Stimulated activated CD8-positive, alpha-beta memory T cell treated with anti-CD3 and anti-CD28 coated beads, Interleukin-2, amount 100 ng/mL, for 1 hour (primary cell): ENCODE measurements around the gene RBBP7.

Experiments
- DNase-seq, 2 donors: peaks; one replicate each; pipeline ENCODE4 v3.0.0-alpha.2; 2020; ENCODE audit warnings: low read depth in 2 of 2

The RBBP7 gene

DNA sequence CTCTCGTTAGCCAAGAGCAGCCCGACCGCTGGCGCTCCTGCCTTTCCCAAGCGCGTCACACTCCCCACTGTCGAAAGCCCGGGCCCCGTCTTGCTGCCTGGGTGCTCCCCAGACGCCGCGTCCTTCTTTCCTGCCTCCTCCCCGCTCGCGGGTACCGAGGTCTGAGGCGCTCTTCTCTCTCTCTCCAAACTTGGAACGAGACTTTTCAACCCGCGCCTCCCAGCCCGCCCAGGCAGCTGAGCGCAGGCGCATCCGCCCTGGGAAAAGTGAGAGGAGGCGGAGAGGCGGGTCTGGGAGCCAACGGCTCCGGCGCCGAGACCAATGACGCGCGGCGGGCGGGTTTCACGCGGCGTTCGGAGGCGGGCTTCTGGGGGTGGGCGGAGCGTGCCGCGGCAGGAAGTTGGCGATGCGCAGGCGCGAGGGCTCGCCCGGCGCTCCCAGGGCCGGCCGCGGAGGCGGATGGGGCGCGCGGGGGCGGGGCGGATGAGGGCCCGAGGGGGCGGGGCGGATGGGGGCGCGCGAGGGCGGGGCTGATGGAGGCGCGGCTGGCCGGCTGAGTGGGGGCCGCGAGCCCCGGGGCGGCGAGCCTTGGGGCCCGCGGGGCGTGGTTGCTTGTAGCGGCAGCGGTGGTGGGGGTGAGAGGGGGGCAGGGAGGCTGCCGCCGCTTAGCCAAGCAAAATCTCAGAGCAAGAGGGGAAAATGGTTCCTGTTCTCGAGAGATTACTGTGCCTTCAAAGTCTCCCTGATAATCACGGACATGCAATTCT lies at the start of gene RBBP7:
Gene RBBP7 (minus strand): TSS at position 268 of the 767 bp plus-strand sequence. CDS start 309 bp downstream, outside the sequence.
- peak; percentile 83 to 91 for DNase-seq

DNA sequence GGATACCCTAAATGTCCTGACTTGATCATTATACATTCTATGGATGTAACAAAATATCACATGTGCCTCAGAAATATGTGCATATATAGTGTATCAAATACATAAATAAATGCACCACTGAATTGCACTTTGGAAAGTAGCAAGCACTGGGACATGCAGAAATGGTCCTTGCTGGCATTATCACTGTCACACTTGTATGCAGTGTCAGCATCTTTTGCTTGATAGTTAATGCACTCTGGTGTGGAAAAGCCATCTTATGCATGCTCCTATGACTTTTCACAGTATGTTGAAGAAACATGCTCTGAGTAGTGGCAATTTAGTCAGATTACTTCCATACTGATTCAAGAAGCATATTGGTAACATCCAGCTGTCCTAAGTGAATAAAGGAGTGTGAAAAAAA lies 48.8 kb upstream of the RBBP7 start:
- DNase-seq: no peak

GRCh38 chrX:16917120-16917519 lies 47.0 kb upstream of the RBBP7 start:
- no peak for DNase-seq

GRCh38 chrX:16916561-16916960 lies 46.4 kb upstream of the RBBP7 start:
- no peak for DNase-seq

DNA sequence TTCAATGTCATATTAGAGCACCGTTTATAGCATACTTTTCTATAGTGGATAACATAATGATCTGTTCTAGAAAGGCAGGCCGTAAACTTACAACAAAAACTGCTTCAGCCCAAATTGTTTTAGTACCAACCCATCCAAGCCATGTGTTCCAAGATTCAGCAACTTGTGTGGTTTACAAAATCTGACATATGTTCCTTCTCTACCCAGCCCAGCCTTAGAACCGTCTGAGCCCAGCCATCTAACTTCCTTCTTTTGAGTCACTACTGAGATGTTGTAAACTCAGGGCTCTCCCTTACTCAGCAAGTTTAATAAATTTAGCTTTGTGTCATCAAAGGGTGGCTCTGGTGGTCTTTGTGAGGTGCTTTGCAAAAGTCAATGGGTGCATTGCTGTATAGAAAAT lies 43.9 kb upstream of the RBBP7 start:
- no peak for DNase-seq

DNA sequence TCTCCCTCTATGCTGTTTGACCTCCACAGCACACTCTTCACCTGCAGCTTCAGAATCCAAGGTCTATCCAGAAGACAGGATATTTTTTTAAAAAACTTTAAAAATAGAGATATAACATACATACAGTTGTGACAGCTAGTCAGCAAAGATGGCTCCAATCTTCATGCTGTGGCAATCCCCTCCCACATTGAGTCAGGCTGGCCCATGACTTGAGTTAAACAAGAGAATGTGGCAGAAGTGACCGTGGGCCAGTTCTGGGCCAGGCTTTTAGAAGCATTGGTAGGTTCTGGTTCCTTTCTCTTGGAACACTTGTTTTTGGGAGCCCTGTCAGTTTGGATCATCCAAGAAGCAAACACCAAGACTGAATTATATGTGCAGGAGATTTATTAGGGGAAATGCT lies 40.2 kb upstream of the RBBP7 start:
- no peak for DNase-seq

DNA sequence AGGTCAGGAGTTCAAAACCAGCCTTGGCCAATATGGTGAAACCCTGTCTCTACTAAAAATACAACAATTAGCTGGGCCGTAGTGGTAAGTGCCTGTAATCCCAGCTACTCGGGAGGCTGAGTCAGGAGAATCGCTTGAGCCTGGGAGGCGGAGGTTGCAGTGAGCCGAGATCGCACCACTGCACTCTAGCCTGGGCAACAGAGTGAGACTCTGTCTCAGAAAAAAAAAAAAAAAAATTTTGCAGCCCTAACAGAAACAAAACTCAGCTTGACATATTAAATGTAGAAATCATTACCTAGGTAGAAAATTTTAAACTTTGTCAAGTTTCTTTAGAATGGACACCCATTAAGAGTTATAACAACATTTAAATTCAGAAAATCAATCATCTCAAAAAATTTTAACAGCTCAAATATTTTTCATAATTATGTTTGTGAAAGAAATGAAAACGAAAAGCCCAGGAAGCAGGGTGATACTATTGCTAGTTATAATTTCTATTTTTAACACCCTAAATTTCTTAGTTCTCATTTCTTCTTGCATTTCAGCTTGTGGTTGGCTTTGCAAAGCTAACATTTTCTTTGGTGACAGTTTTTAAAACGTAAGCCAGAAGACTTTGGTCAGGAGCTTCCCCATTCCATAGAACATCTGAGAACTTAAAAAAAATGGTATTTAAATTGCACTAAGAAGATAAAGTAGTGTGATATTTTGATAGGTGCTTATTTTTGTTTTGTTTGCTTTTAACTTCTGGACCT lies 33.3 kb upstream of the RBBP7 start:
- DNase-seq: no peak

DNA sequence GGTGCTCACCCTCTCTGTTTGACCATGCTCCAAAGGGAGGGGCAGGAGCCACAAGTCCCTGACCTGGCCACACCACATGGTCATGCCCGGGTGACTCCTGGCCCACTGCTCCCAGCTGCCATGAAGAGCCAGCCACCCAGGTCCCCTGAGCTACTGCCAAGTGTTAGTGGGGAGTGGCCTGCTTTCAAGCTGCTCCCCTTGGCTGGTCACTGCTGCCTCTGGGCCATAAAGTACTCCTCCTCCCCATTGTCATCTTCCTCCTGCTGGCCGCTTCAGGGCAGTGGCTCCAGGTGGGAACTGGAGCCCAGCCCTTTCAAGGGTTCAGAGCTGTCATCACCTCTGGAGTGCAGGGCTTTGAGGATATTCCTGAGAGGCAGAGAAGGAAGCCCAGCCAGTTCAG lies 27.3 kb upstream of the RBBP7 start:
- DNase-seq: no peak

DNA sequence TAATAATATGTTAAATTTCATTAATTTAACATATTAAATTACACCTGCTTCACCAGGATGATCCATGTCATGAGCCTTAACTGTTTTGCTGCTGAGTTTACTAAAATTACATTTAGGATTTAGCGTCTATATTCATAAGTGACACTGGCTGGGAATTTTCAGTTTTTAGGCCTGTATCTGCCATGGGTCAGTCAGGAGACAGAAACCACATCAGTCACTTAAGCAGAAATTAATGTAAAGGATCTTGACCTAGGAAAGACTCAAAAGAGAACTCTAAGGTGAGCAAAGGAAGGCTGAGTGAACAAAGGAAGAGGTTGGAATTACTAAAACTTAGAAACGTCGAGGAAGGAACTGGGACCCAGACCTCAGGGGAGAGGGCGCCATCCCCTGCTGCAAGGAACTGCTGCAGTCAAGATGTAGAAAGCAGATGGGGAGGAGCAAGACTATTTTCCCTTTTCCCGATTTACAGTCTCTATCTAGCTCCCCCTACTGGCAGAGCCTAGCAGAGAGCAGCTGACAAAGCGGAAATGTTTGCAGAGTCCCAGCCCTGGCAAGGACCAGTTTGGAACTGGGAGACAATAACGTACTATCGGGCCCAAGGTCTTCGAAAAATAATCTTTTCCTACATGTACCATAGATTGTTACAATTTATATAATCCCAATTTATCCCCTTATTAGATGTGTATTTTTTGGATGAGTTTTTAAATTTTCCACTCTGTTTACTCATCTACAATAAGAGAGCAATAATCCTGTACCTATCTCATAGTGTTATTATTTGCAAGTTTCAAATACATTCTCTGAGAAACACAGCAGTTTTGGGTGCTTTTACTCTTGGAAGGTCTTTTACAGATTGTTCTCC lies 22.6 kb upstream of the RBBP7 start:
- peak in 1 of 2 donors; percentile 13 for DNase-seq

DNA sequence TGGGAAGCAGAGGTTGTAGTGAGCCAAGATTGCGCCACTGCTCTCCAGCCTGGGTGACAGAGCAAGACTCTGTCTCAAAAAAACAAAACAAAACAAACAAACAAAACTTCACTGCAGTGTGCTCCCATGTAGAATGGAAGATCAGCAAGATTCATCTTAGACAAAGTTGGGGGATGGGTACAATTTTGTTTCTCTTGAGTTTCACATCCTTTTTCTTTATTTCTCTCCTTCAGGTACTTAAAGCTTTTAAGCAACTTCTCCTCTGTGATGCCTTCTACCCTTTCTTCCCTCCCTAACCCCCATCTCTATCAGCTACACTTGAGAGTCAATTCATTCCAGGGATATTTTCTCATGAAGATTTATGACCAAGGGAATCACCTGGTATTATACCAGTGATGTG lies 15.5 kb upstream of the RBBP7 start:
- DNase-seq: no peak

DNA sequence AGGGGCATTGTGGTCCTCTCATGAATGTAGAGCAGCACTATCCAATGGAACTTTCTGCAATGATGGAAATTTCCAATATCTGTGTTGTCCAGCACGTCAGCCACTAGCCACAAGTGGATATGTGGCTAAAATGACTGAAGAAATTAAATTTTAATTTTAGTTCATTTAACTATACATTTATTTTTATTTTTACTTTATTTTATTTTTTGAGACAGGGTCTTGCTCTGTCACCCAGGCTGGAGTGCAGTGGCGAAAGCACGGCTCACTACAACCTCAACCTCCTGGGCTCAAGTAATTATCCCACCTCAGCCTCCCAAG lies 13.3 kb upstream of the RBBP7 start:
- DNase-seq: no peak

- peak; percentile 31 to 34 for DNase-seq
These were observed 12.7 kb upstream of the RBBP7 start for GRCh38 chrX:16882702-16883486.

GRCh38 chrX:16882169-16882568 lies 12.0 kb upstream of the RBBP7 start:
- DNase-seq: no peak

DNA sequence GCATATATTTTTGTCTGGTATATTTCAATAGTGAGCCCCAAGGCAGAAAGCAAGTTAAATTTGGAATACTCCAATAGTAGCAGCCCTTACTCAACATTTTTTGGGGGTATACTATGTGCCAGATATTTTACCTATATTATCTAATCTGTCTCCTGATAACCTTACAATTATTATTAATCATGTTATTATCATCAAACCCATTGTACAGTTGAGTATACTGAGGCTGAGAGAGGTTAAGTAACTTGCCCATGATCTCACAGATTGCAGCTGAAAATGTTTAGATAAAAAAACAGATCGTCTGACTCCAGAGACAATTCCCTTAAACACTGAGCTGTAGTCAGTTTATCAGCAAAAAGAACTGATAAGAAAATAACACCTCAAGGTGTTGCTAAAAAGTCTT lies 6.5 kb upstream of the RBBP7 start:
- DNase-seq: no peak

DNA sequence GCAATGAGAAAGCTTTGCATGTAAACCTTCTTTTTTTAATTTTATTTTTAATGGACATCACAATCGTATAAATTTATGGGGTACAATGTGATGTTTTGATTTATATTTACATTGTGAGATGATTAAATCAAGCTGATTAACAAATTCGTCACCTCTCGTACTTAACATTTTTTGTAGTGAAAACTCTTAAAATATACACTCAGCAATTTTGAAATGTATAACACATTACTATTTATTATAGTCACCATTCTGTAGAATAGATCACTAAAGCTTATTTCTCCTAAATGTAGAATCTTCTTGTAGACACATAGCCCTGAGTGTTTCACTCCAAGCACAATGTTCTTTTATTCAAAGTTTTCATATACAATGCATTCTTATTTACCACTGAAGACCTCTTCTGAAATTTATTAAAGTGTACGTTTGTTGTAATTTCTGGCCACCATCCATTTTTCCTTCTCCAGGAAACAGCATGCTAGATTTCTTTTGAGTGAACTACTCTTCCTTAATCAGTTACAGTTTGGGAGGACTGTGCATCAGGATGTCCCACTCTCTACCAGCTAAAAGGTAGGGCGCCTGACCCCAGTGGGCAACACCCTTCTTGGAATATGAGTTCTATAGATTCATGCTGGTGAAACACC lies 4.4 kb upstream of the RBBP7 start:
- no peak for DNase-seq

DNA sequence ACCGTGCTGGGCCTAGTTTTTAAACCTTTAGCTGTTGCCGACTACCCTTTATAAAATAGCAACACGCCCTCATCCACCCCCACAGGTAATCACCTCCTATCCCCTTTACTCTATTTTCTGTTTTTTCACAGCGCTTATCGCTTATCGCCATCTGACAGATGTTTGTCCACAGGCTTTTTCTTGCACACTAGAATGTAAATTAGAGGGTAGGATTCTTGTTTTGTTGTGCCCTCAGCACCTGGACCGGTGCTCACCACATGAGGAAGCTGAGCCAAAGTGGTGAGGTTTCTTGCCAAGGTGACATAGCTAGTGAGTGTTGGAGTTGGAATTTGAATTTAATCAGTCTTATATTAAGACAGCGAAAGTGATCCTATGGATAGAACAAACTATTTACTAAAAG lies 2.9 kb upstream of the RBBP7 start:
- no peak for DNase-seq

- peak in 1 of 2 donors; percentile 12 for DNase-seq
These were observed 977 bp upstream of the RBBP7 start for GRCh38 chrX:16870862-16871815.

GRCh38 chrX:16869393-16870094 lies 618 bp downstream of the RBBP7 start:
- peak; percentile 7 to 32 for DNase-seq

GRCh38 chrX:16868920-16869319 lies 1.2 kb downstream of the RBBP7 start:
- DNase-seq: no peak
